Upper lobe of right lung (tissue), 1 donor: ENCODE data around the gene CSNK1A1L. TPM values are rescaled to one million over a fixed set of nuclear protein-coding genes. Genes with fewer than 3 reads are reported as not detected.

Experiments used
- ATAC-seq: fragments of 200-7000 bp; cut with Tn5 transposase; one replicate; pipeline ENCODE4 v1.9.1; 2020; ENCODE audit warnings: mild to moderate bottlenecking, moderate library complexity
- DNase-seq: peaks from one replicate; pipeline ENCODE4 v3.0.0-alpha.2; 2020
- H3K27ac ChIP-seq: fragments of 200-600 bp; one replicate; pipeline ENCODE4 v1.8.0; 2022
- H3K27me3 ChIP-seq: fragments of 200-600 bp; one replicate; pipeline ENCODE4 v1.8.0; 2022; ENCODE audit warnings: mild to moderate bottlenecking
- H3K36me3 ChIP-seq: fragments of 200-600 bp; one replicate; pipeline ENCODE4 v1.8.0; 2022
- H3K4me1 ChIP-seq: fragments of 200-600 bp; one replicate; pipeline ENCODE4 v1.8.0; 2022
- H3K4me3 ChIP-seq: fragments of 200-600 bp; one replicate; pipeline ENCODE4 v1.8.0; 2022; ENCODE audit warnings: mild to moderate bottlenecking
- H3K9me3 ChIP-seq: fragments of 200-600 bp; one replicate; pipeline ENCODE4 v1.8.0; 2022
- CTCF ChIP-seq: fragments of 200-600 bp; IDR thresholded peaks from one replicate; pipeline ENCODE4 v1.8.0; 2022; ENCODE audit warnings: antibody characterized with exemption
- intact Hi-C: fragments of 100-400 bp; cut with DNase I; formaldehyde crosslinking; loops from one replicate; pipeline ENCODE4 v1.11.0; 2022
- total RNA-seq: library from RNA; stranded (reverse); fragmentation: NEBNext Ultra II Directional; extraction: Animal tissue kit (Norgen Biotek cat#: 25700); gene quantifications from one replicate; pipeline ENCODE4 v1.2.1, GENCODE V29; 2021
- donor health status: DM: no; HTN: yes; CAD: no; lungs with severe emphysema.

Gene CSNK1A1L
- total RNA-seq, 1 donor from 2014 or later, result not detected

- TF ChIP-seq CTCF, result no peak
- no peak for DNase-seq
Observed at GRCh38 chr13:37070956-37071355, 34.5 kb downstream of the CSNK1A1L start.

GRCh38 chr13:37070145-37070695 is 35.2 kb downstream of the CSNK1A1L start:
- H3K36me3 ChIP-seq, result no peaks in the 10 kb centered on the region
- no peak overlapping the region for H3K4me3 ChIP-seq
- DNase-seq (no peak), ATAC-seq (no peak)
- intact Hi-C loops, result no loop called here
- H3K4me1 ChIP-seq, result no peaks in the 10 kb centered on the region
- H3K27ac ChIP-seq, result no peak overlapping the region
- no peaks in the 10 kb centered on the region for H3K9me3 ChIP-seq
- H3K27me3 ChIP-seq, result no peaks in the 10 kb centered on the region
- TF ChIP-seq CTCF, result no peak

More at GRCh38 chr13:37070956-37071355, 34.5 kb downstream of the CSNK1A1L start:
- Histone ChIP-seq H3K9me3 (no peaks in the 10 kb centered on the region), H3K4me3 (no peak overlapping the region), H3K4me1 (no peaks in the 10 kb centered on the region), H3K27ac (no peak overlapping the region), H3K36me3 (no peaks in the 10 kb centered on the region), H3K27me3 (no peaks in the 10 kb centered on the region)
- ATAC-seq, result no peak
- intact Hi-C loops, result no loop called here

GRCh38 chr13:37069597-37070103 is 35.8 kb downstream of the CSNK1A1L start:
- no peak for TF ChIP-seq CTCF
- ATAC-seq (peak; percentile 55), DNase-seq (no peak)
- Histone ChIP-seq H3K27me3 (no peaks in the 10 kb centered on the region), H3K36me3 (no peaks in the 10 kb centered on the region), H3K4me3 (no peak overlapping the region), H3K9me3 (no peaks in the 10 kb centered on the region), H3K27ac (no peak overlapping the region), H3K4me1 (no peaks in the 10 kb centered on the region)
- intact Hi-C loops, result no loop called here

- peak; percentile 14 for TF ChIP-seq CTCF
- H3K27me3 ChIP-seq, result no peaks in the 10 kb centered on the region
- H3K36me3 ChIP-seq, result no peaks in the 10 kb centered on the region
- ATAC-seq (no peak), DNase-seq (no peak)
- intact Hi-C loops, result no loop called here
- H3K27ac ChIP-seq, result no peak overlapping the region
- no peaks in the 10 kb centered on the region for H3K9me3 ChIP-seq
- H3K4me1 ChIP-seq, result no peaks in the 10 kb centered on the region
- no peak overlapping the region for H3K4me3 ChIP-seq
Observed at GRCh38 chr13:37068962-37069361, 36.5 kb downstream of the CSNK1A1L start.

- TF ChIP-seq CTCF, result no peak
- Histone ChIP-seq H3K27me3 (no peaks in the 10 kb centered on the region), H3K27ac (no peak overlapping the region), H3K4me3 (no peak overlapping the region), H3K4me1 (no peaks in the 10 kb centered on the region), H3K9me3 (no peaks in the 10 kb centered on the region), H3K36me3 (no peaks in the 10 kb centered on the region)
- DNase-seq (no peak), ATAC-seq (no peak)
- intact Hi-C loops, result no loop called here
Observed at GRCh38 chr13:37067874-37068273, 37.6 kb downstream of the CSNK1A1L start.
